K562 (cell line): ENCODE data around the gene PDLIM7. TPM values are rescaled to one million over a fixed set of nuclear protein-coding genes. Genes with fewer than 3 reads are reported as not detected.

Source experiments
- ESRRA ChIP-seq: fragments of 450-650 bp; IDR thresholded peaks from 2 replicates; pipeline ENCODE4 v1.6.1; 2014; ENCODE audit warnings: low read depth, mild to moderate bottlenecking, moderate library complexity, borderline replicate concordance
- HDAC2 ChIP-seq: fragments of 450-650 bp; IDR thresholded peaks from 2 replicates; pipeline ENCODE4 v1.6.1; 2016; ENCODE audit warnings: mild to moderate bottlenecking
- HOXB6 ChIP-seq: fragments of 250-450 bp; sonication (Bioruptor Pico); IDR thresholded peaks from 2 replicates; pipeline ENCODE4 v1.5.1; 2022; ENCODE audit warnings: mild to moderate bottlenecking, borderline replicate concordance
- KAT7 ChIP-seq: sonication (generic); formaldehyde crosslinking; IDR thresholded peaks from 2 replicates; pipeline ENCODE4 v1.8.0; 2022; ENCODE audit warnings: missing genetic modification reagents, mild to moderate bottlenecking, borderline replicate concordance
- L3MBTL2 ChIP-seq: fragments of 450-650 bp; IDR thresholded peaks from 2 replicates; pipeline ENCODE4 v1.6.1; 2016; ENCODE audit warnings: mild to moderate bottlenecking, moderate library complexity
- MEF2A ChIP-seq: IDR thresholded peaks from 2 replicates; pipeline ENCODE4 v1.6.1; 2011; ENCODE audit warnings: low read depth, mild to moderate bottlenecking, low read length, moderate library complexity; ENCODE audit not compliant: control insufficient read depth
- RAD21 ChIP-seq, 2 experiments: fragments of 250-450 bp in 1 of 2; fragments of 450-650 bp in 1 of 2; sonication (Bioruptor Pico) in 1 of 2; formaldehyde crosslinking in 1 of 2; IDR thresholded peaks in 1 of 2; conservative IDR thresholded peaks in 1 of 2; 2 replicates each; pipeline versions ENCODE4 v1.4.0 to v1.8.0; 2020 to 2022; ENCODE audit warnings: mild to moderate bottlenecking in 2 of 2, moderate library complexity in 1 of 2
- RBM15 ChIP-seq: fragments of 200-400 bp; formaldehyde crosslinking; IDR thresholded peaks from 2 replicates; pipeline ENCODE4 v1.6.1; 2018; ENCODE audit warnings: mild to moderate bottlenecking, low read length, moderate library complexity; ENCODE audit not compliant: insufficient read depth
- RFX1 ChIP-seq: fragments of 450-650 bp; IDR thresholded peaks from 2 replicates; pipeline ENCODE4 v1.6.1; 2016; ENCODE audit warnings: mild to moderate bottlenecking, moderate library complexity
- SIX5 ChIP-seq, 2 experiments: IDR thresholded peaks; 2 replicates each; pipeline ENCODE4 v1.6.1; 2011; ENCODE audit warnings: low read length in 2 of 2, borderline replicate concordance in 1 of 2, low read depth in 1 of 2, mild to moderate bottlenecking in 1 of 2, moderate library complexity in 1 of 2; ENCODE audit not compliant: insufficient read depth in 1 of 2
- ZBED1 ChIP-seq: IDR thresholded peaks from 2 replicates; pipeline ENCODE4 v1.6.1; 2014
- ZNF134 ChIP-seq: fragments of 250-450 bp; sonication (Bioruptor Pico); conservative IDR thresholded peaks from 2 replicates; pipeline ENCODE4 v1.4.0; 2020
- ZNF431 ChIP-seq: sonication (generic); formaldehyde crosslinking; IDR thresholded peaks from 2 replicates; pipeline ENCODE4 v1.8.0; 2022; ENCODE audit warnings: mild to moderate bottlenecking, missing genetic modification reagents
- ZNF507 ChIP-seq: conservative IDR thresholded peaks from 2 replicates; pipeline ENCODE4 v1.6.1; 2017; ENCODE audit warnings: missing genetic modification characterization, missing compliant biosample characterization
- ZNF76 ChIP-seq: fragments of 250-450 bp; sonication (Bioruptor Pico); IDR thresholded peaks from 2 replicates; pipeline ENCODE4 v1.4.0; 2020; ENCODE audit warnings: mild to moderate bottlenecking, moderate library complexity, borderline replicate concordance
- polyA plus RNA-seq, 8 experiments: library from polyadenylated mRNA; depleted of rRNA in 4 of 8; stranded (reverse) in 5 of 8; unstranded in 3 of 8; fragments of >200 nt; fragmentation: Nextera tagmentation in 2 of 8; fragmentation: Illumina TruSeq in 1 of 8; extraction: Ambion mirVana in 2 of 8; extraction: Trizol in 1 of 8; gene quantifications; 2 replicates each; pipeline versions ENCODE4 v1.2.1 to v1.2.3, GENCODE V29; 2011 to 2014; ENCODE audit warnings: inconsistent platforms in 1 of 8, missing spikeins in 1 of 8
- total RNA-seq, 7 experiments: library from RNA; depleted of rRNA in 6 of 7; stranded (reverse); fragments of >200 nt in 6 of 7; fragmentation: Illumina TruSeq in 2 of 7; extraction: Trizol in 2 of 7; gene quantifications; 2 replicates each; pipeline versions ENCODE4 v1.2.1 to v1.2.3, GENCODE V29; 2011 to 2021; ENCODE audit warnings: low replicate concordance in 1 of 7
- TF ChIP-seq, protein P1 (sequence below), 2 experiments: IDR thresholded peaks; 2 replicates each; pipeline ENCODE4 v1.6.1; 2011; ENCODE audit warnings: borderline replicate concordance in 1 of 2, control low read depth in 1 of 2, low read depth in 1 of 2, low read length in 1 of 2, mild to moderate bottlenecking in 1 of 2, mixed read lengths in 1 of 2, moderate library complexity in 1 of 2; ENCODE audit not compliant: insufficient read depth in 1 of 2, insufficient read length in 1 of 2, poor library complexity in 1 of 2, severe bottlenecking in 1 of 2; ENCODE audit errors: extremely low read depth in 1 of 2
- TF ChIP-seq, protein P2 (sequence below): fragments of 450-650 bp; formaldehyde crosslinking; IDR thresholded peaks from 2 replicates; pipeline ENCODE4 v1.4.0; 2020; ENCODE audit warnings: mild to moderate bottlenecking, moderate library complexity
- TF ChIP-seq, protein P3 (sequence below): sonication (generic); formaldehyde crosslinking; IDR thresholded peaks from 2 replicates; pipeline ENCODE4 v1.5.0; 2020; ENCODE audit warnings: missing genetic modification reagents
- TF ChIP-seq, protein P4 (sequence below): fragments of 250-450 bp; sonication (Bioruptor Pico); IDR thresholded peaks from 2 replicates; pipeline ENCODE4 v1.4.0; 2020
- TF ChIP-seq, protein P5 (sequence below): sonication (generic); IDR thresholded peaks from 2 replicates; pipeline ENCODE4 v1.6.1; 2016

Gene PDLIM7
- total and polyA plus RNA-seq, 9 of the 15 experiments (the other 6 are each of a cell fraction or from before 2014, with no cell fraction given): 2.1 to 124 (median 32.6) TPM

DNA sequence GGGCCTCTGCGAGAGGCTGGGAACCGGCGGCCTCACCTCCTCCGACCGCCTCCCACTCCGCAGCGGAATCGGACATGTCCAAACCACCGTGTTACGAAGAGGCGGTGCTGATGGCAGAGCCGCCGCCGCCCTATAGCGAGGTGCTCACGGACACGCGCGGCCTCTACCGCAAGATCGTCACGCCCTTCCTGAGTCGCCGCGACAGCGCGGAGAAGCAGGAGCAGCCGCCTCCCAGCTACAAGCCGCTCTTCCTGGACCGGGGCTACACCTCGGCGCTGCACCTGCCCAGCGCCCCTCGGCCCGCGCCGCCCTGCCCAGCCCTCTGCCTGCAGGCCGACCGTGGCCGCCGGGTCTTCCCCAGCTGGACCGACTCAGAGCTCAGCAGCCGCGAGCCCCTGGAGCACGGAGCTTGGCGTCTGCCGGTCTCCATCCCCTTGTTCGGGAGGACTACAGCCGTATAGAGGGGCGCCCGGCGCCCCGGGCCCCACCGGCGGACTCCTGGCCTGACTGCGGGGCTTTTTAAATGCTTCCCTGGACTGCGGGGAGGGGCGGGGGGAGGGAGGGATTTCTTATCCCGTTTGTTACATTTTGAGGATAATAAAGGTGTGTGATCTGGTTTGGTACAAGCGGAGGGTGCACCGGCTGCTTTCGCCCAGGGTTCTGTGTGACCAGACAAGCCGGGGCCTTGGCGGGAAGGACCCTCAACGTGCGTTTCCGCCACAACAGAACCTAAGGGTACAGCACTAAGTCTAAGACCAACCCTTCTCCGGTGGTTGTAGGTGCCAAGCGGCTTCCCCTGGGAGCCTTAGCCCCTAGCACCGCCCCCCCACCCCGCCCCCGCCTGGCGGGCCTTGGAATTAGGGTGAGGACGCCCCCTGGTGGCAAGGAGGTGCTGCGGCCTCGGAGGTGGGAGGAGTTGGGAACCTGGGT lies 41.5 kb downstream of the PDLIM7 start (continued):
- TF ChIP-seq ZNF134 (CRISPR knock-in tag) (no peak), RAD21 (CRISPR knock-in tag; conservative IDR thresholded peaks at IDR 0.05 in 1 of 2, IDR thresholded peaks at IDR 0.05 in 1 of 2) (peak; percentile 41 to 58; a peak in 3 of 4 replicates), SIX5 (IDR thresholded peaks at IDR 0.05; ENCODE audit: borderline replicate concordance in 1 of 2, insufficient read depth in 1 of 2, low read depth in 1 of 2, low read length in 2 of 2) (no peak), ZNF76 (no peak), ZNF507 (tag) (no peak), HDAC2 (no peak), KAT7 (CRISPR knock-in tag) (peak; percentile 77; the same call in 1 of the 2 replicates), ESRRA (peak; percentile 5; the same call in 1 of the 2 replicates), RFX1 (no peak), RBM15 (no peak), L3MBTL2 (no peak), ZNF431 (CRISPR knock-in tag) (no peak; the same call in 1 of the 2 replicates), ZBED1 (0 out of 2 replicates have a peak, but pooled peaks have one; percentile 26), MEF2A (no peak), HOXB6 (no peak)
- TF ChIP-seq, protein P1, sequence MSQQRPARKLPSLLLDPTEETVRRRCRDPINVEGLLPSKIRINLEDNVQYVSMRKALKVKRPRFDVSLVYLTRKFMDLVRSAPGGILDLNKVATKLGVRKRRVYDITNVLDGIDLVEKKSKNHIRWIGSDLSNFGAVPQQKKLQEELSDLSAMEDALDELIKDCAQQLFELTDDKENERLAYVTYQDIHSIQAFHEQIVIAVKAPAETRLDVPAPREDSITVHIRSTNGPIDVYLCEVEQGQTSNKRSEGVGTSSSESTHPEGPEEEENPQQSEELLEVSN (IDR thresholded peaks at IDR 0.05; ENCODE audit: borderline replicate concordance in 1 of 2, extremely low read depth in 1 of 2, insufficient read depth in 1 of 2, insufficient read length in 1 of 2, low read depth in 1 of 2, low read length in 1 of 2, poor library complexity in 1 of 2, severe bottlenecking in 1 of 2): peak in 1 of 2 experiments; percentile 27
- TF ChIP-seq, protein P2, sequence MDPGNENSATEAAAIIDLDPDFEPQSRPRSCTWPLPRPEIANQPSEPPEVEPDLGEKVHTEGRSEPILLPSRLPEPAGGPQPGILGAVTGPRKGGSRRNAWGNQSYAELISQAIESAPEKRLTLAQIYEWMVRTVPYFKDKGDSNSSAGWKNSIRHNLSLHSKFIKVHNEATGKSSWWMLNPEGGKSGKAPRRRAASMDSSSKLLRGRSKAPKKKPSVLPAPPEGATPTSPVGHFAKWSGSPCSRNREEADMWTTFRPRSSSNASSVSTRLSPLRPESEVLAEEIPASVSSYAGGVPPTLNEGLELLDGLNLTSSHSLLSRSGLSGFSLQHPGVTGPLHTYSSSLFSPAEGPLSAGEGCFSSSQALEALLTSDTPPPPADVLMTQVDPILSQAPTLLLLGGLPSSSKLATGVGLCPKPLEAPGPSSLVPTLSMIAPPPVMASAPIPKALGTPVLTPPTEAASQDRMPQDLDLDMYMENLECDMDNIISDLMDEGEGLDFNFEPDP: no peak
- TF ChIP-seq, protein P3, sequence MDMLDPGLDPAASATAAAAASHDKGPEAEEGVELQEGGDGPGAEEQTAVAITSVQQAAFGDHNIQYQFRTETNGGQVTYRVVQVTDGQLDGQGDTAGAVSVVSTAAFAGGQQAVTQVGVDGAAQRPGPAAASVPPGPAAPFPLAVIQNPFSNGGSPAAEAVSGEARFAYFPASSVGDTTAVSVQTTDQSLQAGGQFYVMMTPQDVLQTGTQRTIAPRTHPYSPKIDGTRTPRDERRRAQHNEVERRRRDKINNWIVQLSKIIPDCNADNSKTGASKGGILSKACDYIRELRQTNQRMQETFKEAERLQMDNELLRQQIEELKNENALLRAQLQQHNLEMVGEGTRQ (CRISPR knock-in tag): no peak
- TF ChIP-seq, protein P4, sequence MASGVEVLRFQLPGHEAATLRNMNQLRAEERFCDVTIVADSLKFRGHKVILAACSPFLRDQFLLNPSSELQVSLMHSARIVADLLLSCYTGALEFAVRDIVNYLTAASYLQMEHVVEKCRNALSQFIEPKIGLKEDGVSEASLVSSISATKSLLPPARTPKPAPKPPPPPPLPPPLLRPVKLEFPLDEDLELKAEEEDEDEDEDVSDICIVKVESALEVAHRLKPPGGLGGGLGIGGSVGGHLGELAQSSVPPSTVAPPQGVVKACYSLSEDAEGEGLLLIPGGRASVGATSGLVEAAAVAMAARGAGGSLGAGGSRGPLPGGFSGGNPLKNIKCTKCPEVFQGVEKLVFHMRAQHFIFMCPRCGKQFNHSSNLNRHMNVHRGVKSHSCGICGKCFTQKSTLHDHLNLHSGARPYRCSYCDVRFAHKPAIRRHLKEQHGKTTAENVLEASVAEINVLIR: no peak
- TF ChIP-seq, protein P5, sequence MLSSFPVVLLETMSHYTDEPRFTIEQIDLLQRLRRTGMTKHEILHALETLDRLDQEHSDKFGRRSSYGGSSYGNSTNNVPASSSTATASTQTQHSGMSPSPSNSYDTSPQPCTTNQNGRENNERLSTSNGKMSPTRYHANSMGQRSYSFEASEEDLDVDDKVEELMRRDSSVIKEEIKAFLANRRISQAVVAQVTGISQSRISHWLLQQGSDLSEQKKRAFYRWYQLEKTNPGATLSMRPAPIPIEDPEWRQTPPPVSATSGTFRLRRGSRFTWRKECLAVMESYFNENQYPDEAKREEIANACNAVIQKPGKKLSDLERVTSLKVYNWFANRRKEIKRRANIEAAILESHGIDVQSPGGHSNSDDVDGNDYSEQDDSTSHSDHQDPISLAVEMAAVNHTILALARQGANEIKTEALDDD: no peak
